Neural progenitor cell (in vitro differentiated cells): ENCODE results near the gene RARRES2. TPM values are rescaled to one million over a fixed set of nuclear protein-coding genes. Genes with fewer than 3 reads are reported as not detected.
A peak's percentile ranks its signal among the peaks of the same experiment; 100 is the strongest.

Experiments
- DNase-seq: peaks from one replicate; pipeline ENCODE4 v3.0.0-alpha.2; 2016; ENCODE audit warnings: low spot score
- H2AFZ ChIP-seq: fragments of 200-600 bp; sonication (generic); replicated peaks from 2 replicates; pipeline ENCODE4 v1.6.1; 2016; ENCODE audit warnings: antibody characterized with exemption
- H3F3A ChIP-seq: fragments of 200-600 bp; sonication (generic); 2 replicates; pipeline ENCODE4 v1.6.1; 2016; ENCODE audit warnings: antibody characterized with exemption, low read depth
- H3K27ac ChIP-seq: fragments of 200-600 bp; sonication (generic); 2 replicates; pipeline ENCODE4 v1.5.1; 2016; ENCODE audit warnings: mild to moderate bottlenecking
- H3K27me3 ChIP-seq: fragments of 200-600 bp; sonication (generic); 2 replicates; pipeline ENCODE4 v1.6.1; 2016; ENCODE audit warnings: mild to moderate bottlenecking, moderate library complexity
- H3K36me3 ChIP-seq: fragments of 200-600 bp; sonication (generic); 2 replicates; pipeline ENCODE4 v1.5.1; 2016
- H3K4me1 ChIP-seq: fragments of 200-600 bp; sonication (generic); 2 replicates; pipeline ENCODE4 v1.6.1; 2016; ENCODE audit warnings: mixed run types
- H3K4me2 ChIP-seq: fragments of 200-600 bp; sonication (generic); 2 replicates; pipeline ENCODE4 v1.6.1; 2016
- H3K4me3 ChIP-seq: fragments of 200-600 bp; sonication (generic); 2 replicates; pipeline ENCODE4 v1.5.1; 2016
- H3K79me2 ChIP-seq: fragments of 200-600 bp; sonication (generic); 2 replicates; pipeline ENCODE4 v1.6.1; 2016; ENCODE audit warnings: low read depth
- H3K9ac ChIP-seq: fragments of 200-600 bp; sonication (generic); 2 replicates; pipeline ENCODE4 v1.6.1; 2016
- H3K9me3 ChIP-seq: fragments of 200-600 bp; sonication (generic); 2 replicates; pipeline ENCODE4 v1.5.1; 2016; ENCODE audit warnings: low read depth
- H4K20me1 ChIP-seq: fragments of 200-600 bp; sonication (generic); 2 replicates; pipeline ENCODE4 v1.6.1; 2016; ENCODE audit warnings: low read depth
- H3K27ac Mint-ChIP-seq: 3 replicates; pipeline ENCODE4 v1.8.0; 2021; ENCODE audit warnings: mixed read lengths
- H3K27me3 Mint-ChIP-seq: 2 replicates; pipeline ENCODE4 v1.8.0; 2022; ENCODE audit warnings: low read depth, mild to moderate bottlenecking, inconsistent platforms, moderate library complexity, mixed read lengths; ENCODE audit not compliant: insufficient read depth
- H3K36me3 Mint-ChIP-seq: 3 replicates; pipeline ENCODE4 v1.8.0; 2021; ENCODE audit warnings: mixed read lengths
- H3K4me1 Mint-ChIP-seq: 3 replicates; pipeline ENCODE4 v1.8.0; 2021; ENCODE audit warnings: mixed read lengths
- H3K4me3 Mint-ChIP-seq: 3 replicates; pipeline ENCODE4 v1.8.0; 2021; ENCODE audit warnings: mild to moderate bottlenecking, moderate library complexity, mixed read lengths
- H3K9me3 Mint-ChIP-seq: 3 replicates; pipeline ENCODE4 v1.8.0; 2020; ENCODE audit warnings: mixed read lengths
- CTCF ChIP-seq: fragments of 200-600 bp; sonication (generic); IDR thresholded peaks from 2 replicates; pipeline ENCODE4 v1.5.1; 2017; ENCODE audit warnings: antibody characterized with exemption, mild to moderate bottlenecking
- EZH2 ChIP-seq: fragments of 200-600 bp; sonication (generic); IDR thresholded peaks from 2 replicates; pipeline ENCODE4 v1.6.1; 2017; ENCODE audit warnings: antibody characterized with exemption, mild to moderate bottlenecking, moderate library complexity
- EZH2phosphoT487 ChIP-seq: fragments of 200-600 bp; sonication (generic); IDR thresholded peaks from 2 replicates; pipeline ENCODE4 v1.6.1; 2017; ENCODE audit warnings: antibody characterized with exemption
- total RNA-seq: library from RNA; depleted of rRNA; stranded (reverse); fragments of >200 nt; gene quantifications from 2 replicates; pipeline ENCODE4 v1.2.3, GENCODE V29; 2015; ENCODE audit warnings: low replicate concordance

Gene RARRES2
- total RNA-seq, 1 donor from 2014 or later, result 0.19 TPM

GRCh38 chr7:150371131-150371995, 29.9 kb upstream of the RARRES2 start:
- H3K4me3 Mint-ChIP-seq, result peak overlapping the region; percentile 60
- no peak overlapping the region for H3K9ac ChIP-seq
- H3K4me1 Mint-ChIP-seq, result peaks cover 56% of the 10 kb centered on the region

GRCh38 chr7:150370612-150371071, 29.2 kb upstream of the RARRES2 start:
- Histone ChIP-seq H3K36me3 (no peaks in the 10 kb centered on the region), H4K20me1 (peaks cover 12% of the 10 kb centered on the region), H3K9me3 (no peaks in the 10 kb centered on the region), H2AFZ (no peak overlapping the region), H3F3A (peaks cover 36% of the 10 kb centered on the region), H3K4me3 (no peak overlapping the region), H3K4me1 (peaks cover 19% of the 10 kb centered on the region), H3K27me3 (no peaks in the 10 kb centered on the region), H3K27ac (no peak overlapping the region), H3K4me2 (peak overlapping the region; percentile 96), H3K79me2 (peaks cover 55% of the 10 kb centered on the region), H3K9ac (no peak overlapping the region)
- TF ChIP-seq EZH2phosphoT487 (no peak), EZH2 (no peak), CTCF (no peak)
- peak overlapping the region; percentile 96 for H3K4me3 Mint-ChIP-seq
- peaks cover 3% of the 10 kb centered on the region for H3K27me3 Mint-ChIP-seq
- peak; percentile 1 for DNase-seq
- peaks cover 56% of the 10 kb centered on the region for H3K4me1 Mint-ChIP-seq
- peaks cover 17% of the 10 kb centered on the region for H3K36me3 Mint-ChIP-seq
- peak overlapping the region; percentile 88 for H3K27ac Mint-ChIP-seq
- no peaks in the 10 kb centered on the region for H3K9me3 Mint-ChIP-seq

More at GRCh38 chr7:150371131-150371995, 29.9 kb upstream of the RARRES2 start:
- Histone ChIP-seq H3K4me2 (no peak overlapping the region), H3K27me3 (no peaks in the 10 kb centered on the region), H3K9me3 (no peaks in the 10 kb centered on the region), H4K20me1 (peaks cover 19% of the 10 kb centered on the region), H3F3A (peaks cover 29% of the 10 kb centered on the region), H2AFZ (no peak overlapping the region), H3K4me1 (peaks cover 19% of the 10 kb centered on the region), H3K27ac (no peak overlapping the region), H3K79me2 (peaks cover 55% of the 10 kb centered on the region), H3K4me3 (no peak overlapping the region), H3K36me3 (no peaks in the 10 kb centered on the region)
- no peak for TF ChIP-seq EZH2
- TF ChIP-seq CTCF, result no peak
- no peak for TF ChIP-seq EZH2phosphoT487
- DNase-seq, result no peak
- Mint-ChIP-seq H3K9me3 (no peaks in the 10 kb centered on the region), H3K36me3 (peaks cover 23% of the 10 kb centered on the region), H3K27me3 (peaks cover 3% of the 10 kb centered on the region), H3K27ac (no peak overlapping the region)

GRCh38 chr7:150369748-150370501, 28.5 kb upstream of the RARRES2 start:
- Mint-ChIP-seq H3K4me1 (peaks cover 57% of the 10 kb centered on the region), H3K4me3 (peak overlapping the region; percentile 96), H3K27ac (peak overlapping the region; percentile 98), H3K27me3 (peaks cover 3% of the 10 kb centered on the region), H3K9me3 (no peaks in the 10 kb centered on the region), H3K36me3 (peaks cover 17% of the 10 kb centered on the region)
- peak overlapping the region; percentile 79 for H3K4me3 ChIP-seq
- peaks cover 55% of the 10 kb centered on the region for H3K79me2 ChIP-seq
- H3K4me2 ChIP-seq, result peak overlapping the region; percentile 96
- H3K4me1 ChIP-seq, result peaks cover 19% of the 10 kb centered on the region
- DNase-seq, result peak; percentile 6
- peaks cover 12% of the 10 kb centered on the region for H4K20me1 ChIP-seq
- no peaks in the 10 kb centered on the region for H3K36me3 ChIP-seq
- TF ChIP-seq EZH2phosphoT487, result no peak
- no peak for TF ChIP-seq EZH2
- no peak for TF ChIP-seq CTCF
- H3K27me3 ChIP-seq, result no peaks in the 10 kb centered on the region
- peak overlapping the region; percentile 95 for H3K27ac ChIP-seq
- H3K9ac ChIP-seq, result peak overlapping the region; percentile 43
- H3K9me3 ChIP-seq, result no peaks in the 10 kb centered on the region
- H2AFZ ChIP-seq, result no peak overlapping the region
- H3F3A ChIP-seq, result peaks cover 36% of the 10 kb centered on the region
